Chondrocyte (in vitro differentiated cells): Measurements from ENCODE around the gene DLEC1. TPM values are rescaled to one million over a fixed set of nuclear protein-coding genes. Genes with fewer than 3 reads are reported as not detected.

Experiments used
- DNase-seq: peaks from one replicate; pipeline ENCODE4 v3.0.0; 2021; ENCODE audit warnings: mixed read lengths, low spot score
- H3K27ac Mint-ChIP-seq: one replicate; pipeline ENCODE4 v1.8.0; 2021; ENCODE audit warnings: mild to moderate bottlenecking, moderate library complexity, mixed read lengths; ENCODE audit not compliant: unreplicated experiment
- H3K27me3 Mint-ChIP-seq: 2 replicates; pipeline ENCODE4 v1.8.0; 2021; ENCODE audit warnings: low read depth, mixed read lengths
- H3K36me3 Mint-ChIP-seq: 2 replicates; pipeline ENCODE4 v1.8.0; 2021; ENCODE audit warnings: low read depth, mixed read lengths
- H3K4me1 Mint-ChIP-seq: 2 replicates; pipeline ENCODE4 v1.8.0; 2021; ENCODE audit warnings: low read depth, mild to moderate bottlenecking, mixed read lengths
- H3K4me3 Mint-ChIP-seq: one replicate; pipeline ENCODE4 v1.8.0; 2021; ENCODE audit warnings: mild to moderate bottlenecking, moderate library complexity, mixed read lengths; ENCODE audit not compliant: unreplicated experiment
- H3K9me3 Mint-ChIP-seq: 2 replicates; pipeline ENCODE4 v1.8.0; 2021; ENCODE audit warnings: low read depth, mixed read lengths
- total RNA-seq: library from RNA; stranded (reverse); gene quantifications from 3 replicates; pipeline ENCODE4 v1.2.1, GENCODE V29; 2021
- TF ChIP-seq, protein P1 (sequence below): fragments of 200-600 bp; sonication (generic); IDR thresholded peaks from 2 replicates; pipeline ENCODE4 v1.5.0; 2021; ENCODE audit warnings: antibody characterized with exemption, mild to moderate bottlenecking, moderate library complexity

The DLEC1 gene
- total RNA-seq, 1 donor from 2014 or later = 0.17 TPM

DNA sequence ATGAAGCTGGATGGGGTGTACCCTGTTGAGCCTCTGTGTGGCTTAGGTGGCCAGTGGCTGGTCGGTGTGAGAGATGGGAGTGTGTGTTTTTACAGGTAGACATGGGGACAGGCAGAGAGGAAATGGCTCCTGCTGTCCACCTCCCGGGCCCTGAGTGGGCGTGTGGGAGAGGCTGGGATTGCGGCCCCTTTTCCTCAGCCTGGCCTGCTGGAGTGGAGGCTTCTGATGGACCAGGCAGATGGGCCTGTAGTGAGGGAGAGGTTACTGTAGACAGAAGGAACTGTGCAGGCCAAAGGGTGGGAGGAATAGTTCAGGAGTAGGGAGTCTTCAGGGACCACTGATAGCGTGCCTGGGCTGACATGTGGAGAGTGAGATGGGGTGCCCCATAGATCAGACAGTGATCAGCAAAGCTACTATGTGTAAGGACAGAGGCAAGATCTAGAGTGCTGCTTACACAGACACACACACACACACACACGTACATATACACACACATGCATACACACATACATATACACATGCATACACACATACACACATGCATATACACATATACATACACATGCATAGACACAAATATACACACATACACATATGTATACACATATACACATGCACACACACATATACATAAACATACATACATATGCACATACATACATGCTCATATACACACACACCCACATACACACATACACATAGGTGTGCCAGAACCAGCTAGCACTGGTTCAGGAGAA is 71.5 kb downstream of the DLEC1 start:
- no peaks in the 10 kb centered on the region for H3K4me1 Mint-ChIP-seq
- peaks cover 4% of the 10 kb centered on the region for H3K9me3 Mint-ChIP-seq
- H3K36me3 Mint-ChIP-seq = no peaks in the 10 kb centered on the region
- H3K4me3 Mint-ChIP-seq = no peak overlapping the region
- no peak overlapping the region for H3K27ac Mint-ChIP-seq
- peaks cover 6% of the 10 kb centered on the region for H3K27me3 Mint-ChIP-seq
- DNase-seq = no peak
- TF ChIP-seq, protein P1, sequence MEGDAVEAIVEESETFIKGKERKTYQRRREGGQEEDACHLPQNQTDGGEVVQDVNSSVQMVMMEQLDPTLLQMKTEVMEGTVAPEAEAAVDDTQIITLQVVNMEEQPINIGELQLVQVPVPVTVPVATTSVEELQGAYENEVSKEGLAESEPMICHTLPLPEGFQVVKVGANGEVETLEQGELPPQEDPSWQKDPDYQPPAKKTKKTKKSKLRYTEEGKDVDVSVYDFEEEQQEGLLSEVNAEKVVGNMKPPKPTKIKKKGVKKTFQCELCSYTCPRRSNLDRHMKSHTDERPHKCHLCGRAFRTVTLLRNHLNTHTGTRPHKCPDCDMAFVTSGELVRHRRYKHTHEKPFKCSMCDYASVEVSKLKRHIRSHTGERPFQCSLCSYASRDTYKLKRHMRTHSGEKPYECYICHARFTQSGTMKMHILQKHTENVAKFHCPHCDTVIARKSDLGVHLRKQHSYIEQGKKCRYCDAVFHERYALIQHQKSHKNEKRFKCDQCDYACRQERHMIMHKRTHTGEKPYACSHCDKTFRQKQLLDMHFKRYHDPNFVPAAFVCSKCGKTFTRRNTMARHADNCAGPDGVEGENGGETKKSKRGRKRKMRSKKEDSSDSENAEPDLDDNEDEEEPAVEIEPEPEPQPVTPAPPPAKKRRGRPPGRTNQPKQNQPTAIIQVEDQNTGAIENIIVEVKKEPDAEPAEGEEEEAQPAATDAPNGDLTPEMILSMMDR = no peak

DNA sequence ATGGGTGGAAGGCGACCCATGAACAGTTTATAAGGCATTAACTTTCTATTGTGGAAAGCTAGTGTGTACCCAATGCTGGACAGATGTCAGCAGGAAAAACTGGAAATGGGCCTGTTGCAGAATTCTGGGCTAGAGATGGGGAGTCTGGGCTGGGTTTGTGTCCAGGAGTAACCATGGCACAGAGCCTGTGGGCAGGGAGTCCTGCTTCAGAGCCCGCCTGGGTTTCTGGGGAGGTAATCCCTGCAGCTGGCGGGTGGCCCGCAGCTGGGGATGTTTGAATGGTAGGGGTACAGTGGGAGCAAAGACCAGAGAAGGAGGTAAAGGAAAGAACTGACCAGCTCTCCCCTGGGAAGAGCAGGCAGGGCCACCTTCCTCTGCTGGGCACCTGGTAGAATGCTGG is 72.2 kb downstream of the DLEC1 start:
- Mint-ChIP-seq H3K4me3 (no peak overlapping the region), H3K27ac (no peak overlapping the region)

DNA sequence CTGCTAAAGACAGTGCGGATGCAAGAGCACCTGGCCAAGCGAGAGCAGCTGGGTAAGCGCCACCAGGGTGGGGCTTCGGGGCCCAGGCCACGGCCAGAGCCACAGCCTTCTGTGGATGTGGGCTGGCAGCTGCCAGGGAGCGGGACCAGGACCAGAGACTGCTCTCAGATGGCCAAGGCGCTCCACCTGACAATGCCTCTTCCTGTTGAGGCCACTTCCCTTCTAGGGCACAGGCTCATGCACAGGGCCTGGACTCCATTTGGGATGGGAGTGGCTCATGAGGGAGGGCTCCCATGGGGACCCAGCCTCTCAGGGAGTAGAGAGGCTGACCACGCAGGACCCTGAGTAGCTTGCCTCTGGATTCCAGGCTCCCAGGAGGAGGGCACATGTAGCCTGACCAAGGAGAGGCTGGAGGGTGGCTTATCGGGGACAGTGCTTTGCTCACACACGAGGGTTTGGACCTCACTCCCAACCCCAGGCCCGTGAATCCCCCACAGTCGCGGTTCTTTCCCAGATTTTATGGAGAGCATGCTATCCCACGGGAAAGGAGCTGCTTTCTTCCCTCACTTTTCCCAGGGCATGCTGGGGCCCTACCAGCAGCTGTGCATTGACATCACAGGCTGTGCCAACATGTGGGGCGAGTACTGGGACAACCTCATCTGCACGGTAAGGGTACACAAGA is 72.8 kb downstream of the DLEC1 start:
- no peak overlapping the region for H3K4me3 Mint-ChIP-seq
- H3K36me3 Mint-ChIP-seq = no peaks in the 10 kb centered on the region

More for the DNA sequence above, 72.2 kb downstream of the DLEC1 start:
- TF ChIP-seq, protein P1 = no peak
- Mint-ChIP-seq H3K36me3 (no peaks in the 10 kb centered on the region), H3K4me1 (no peaks in the 10 kb centered on the region), H3K9me3 (no peaks in the 10 kb centered on the region), H3K27me3 (peaks cover 11% of the 10 kb centered on the region)
- no peak for DNase-seq

DNA sequence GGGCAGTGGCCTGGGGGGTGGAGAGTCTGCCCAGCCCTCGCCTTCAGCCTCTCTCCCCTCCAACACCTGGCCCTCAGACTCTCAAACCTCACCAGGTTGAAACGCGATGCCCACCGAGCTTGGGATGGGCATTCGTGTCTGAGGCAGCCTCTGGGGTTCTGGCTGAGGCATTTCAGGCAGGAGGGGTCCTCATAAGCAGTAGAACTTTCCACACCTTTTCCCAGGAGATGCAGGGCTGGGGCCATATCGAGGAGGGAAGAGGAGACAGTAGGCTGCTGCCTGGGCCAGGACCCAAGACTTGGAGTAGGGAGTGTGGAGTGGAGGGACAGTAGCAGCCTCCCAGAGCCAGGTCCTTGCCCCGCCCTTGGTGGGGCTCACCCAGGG is 73.4 kb downstream of the DLEC1 start:
- TF ChIP-seq, protein P1 = no peak
- H3K4me1 Mint-ChIP-seq = no peaks in the 10 kb centered on the region
- no peak for DNase-seq
- no peaks in the 10 kb centered on the region for H3K9me3 Mint-ChIP-seq
- H3K27me3 Mint-ChIP-seq = peaks cover 8% of the 10 kb centered on the region
- no peak overlapping the region for H3K4me3 Mint-ChIP-seq
- no peak overlapping the region for H3K27ac Mint-ChIP-seq
- H3K36me3 Mint-ChIP-seq = no peaks in the 10 kb centered on the region

More for the DNA sequence above, 72.8 kb downstream of the DLEC1 start:
- H3K9me3 Mint-ChIP-seq = no peaks in the 10 kb centered on the region
- H3K27ac Mint-ChIP-seq = no peak overlapping the region
- TF ChIP-seq, protein P1 = no peak
- no peak for DNase-seq
- H3K4me1 Mint-ChIP-seq = no peaks in the 10 kb centered on the region
- H3K27me3 Mint-ChIP-seq = peaks cover 9% of the 10 kb centered on the region

DNA sequence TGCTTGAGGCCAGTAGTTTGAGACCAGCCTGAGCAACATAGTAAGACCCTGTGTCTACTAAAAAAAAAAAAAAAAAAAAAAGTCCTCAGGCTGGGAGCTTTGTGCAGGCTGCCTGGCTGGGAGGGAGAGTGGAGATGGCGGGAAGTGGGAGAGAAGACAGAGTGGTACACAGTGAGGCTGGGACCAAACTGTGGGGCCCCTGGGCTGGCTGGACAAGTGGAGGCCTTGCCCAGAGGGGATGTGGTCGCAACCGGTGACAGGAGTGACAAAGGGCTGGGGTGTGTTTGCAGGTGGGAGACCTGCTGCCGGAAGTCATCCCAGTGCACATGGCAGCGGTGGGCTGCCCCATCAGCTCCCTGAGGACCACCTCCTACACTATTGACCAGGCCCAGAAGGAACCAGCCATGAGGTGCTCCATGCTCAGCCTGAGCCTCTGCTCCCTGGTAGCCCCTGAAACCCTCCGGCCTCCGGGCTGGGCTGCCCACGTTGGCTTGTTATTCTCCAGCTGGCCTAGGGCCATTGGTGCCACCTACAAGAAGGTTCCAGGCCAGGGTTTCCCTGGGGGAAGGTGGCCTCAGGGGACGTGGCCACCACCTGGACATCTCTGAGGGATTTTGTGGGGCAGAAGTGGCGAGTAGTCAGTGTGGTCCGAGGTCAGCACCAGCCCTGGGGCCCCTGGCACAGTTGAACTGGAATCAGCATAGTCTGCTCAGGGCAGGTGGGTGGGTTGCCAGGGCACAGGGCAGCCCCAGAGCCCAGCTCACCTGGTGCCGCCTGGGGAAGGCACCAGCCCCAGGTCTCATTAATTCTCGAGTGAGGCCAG is 75.3 kb downstream of the DLEC1 start:
- Mint-ChIP-seq H3K27ac (no peak overlapping the region), H3K4me1 (no peaks in the 10 kb centered on the region), H3K36me3 (no peaks in the 10 kb centered on the region), H3K4me3 (no peak overlapping the region), H3K9me3 (no peaks in the 10 kb centered on the region), H3K27me3 (peaks cover 8% of the 10 kb centered on the region)
- TF ChIP-seq, protein P1 = no peak
- no peak for DNase-seq
